ENCODE results near the gene MAGI3.

GRCh38 chr1:113415310-113416070, 25.2 kb downstream of the MAGI3 start:
- no peak for TF ChIP-seq GATA3 (IDR thresholded peaks at IDR 0.05; ENCODE audit: low read depth, low read length)
- TF ChIP-seq GATA2 (IDR thresholded peaks at IDR 0.05; ENCODE audit: low read depth, low read length): no peak
